HG03354 (cell line): ENCODE data around the gene ATP13A2.

Source experiments
- ATAC-seq: cut with Tn5 transposase; IDR thresholded peaks from one replicate; pipeline ENCODE4 v1.9.1; 2021; ENCODE audit warnings: mild to moderate bottlenecking; ENCODE audit not compliant: unreplicated experiment, poor library complexity, severe bottlenecking

Gene ATP13A2

DNA sequence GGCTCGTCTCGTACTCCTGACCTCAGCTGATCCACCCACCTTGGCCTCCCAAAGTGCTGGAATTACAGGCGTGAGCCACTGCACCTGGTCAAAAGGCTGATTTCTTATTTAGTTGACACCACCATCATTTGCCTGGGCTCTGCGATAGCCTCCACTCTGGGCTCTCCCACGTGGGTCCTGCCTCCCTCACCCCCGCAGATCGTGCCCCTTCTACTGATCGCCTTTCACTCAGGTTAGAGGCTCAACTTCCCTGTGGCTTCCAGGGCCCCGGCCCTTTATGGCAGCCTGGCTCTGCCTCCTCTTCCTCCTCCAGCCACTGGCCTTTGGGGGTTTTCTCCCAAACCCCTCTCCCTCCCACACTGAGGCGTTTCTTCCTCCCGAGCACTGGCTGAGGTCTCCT is 28.8 kb downstream of the ATP13A2 start:
- no peak for ATAC-seq

GRCh38 chr1:16981269-16981849 is 30.4 kb downstream of the ATP13A2 start:
- no peak for ATAC-seq

DNA sequence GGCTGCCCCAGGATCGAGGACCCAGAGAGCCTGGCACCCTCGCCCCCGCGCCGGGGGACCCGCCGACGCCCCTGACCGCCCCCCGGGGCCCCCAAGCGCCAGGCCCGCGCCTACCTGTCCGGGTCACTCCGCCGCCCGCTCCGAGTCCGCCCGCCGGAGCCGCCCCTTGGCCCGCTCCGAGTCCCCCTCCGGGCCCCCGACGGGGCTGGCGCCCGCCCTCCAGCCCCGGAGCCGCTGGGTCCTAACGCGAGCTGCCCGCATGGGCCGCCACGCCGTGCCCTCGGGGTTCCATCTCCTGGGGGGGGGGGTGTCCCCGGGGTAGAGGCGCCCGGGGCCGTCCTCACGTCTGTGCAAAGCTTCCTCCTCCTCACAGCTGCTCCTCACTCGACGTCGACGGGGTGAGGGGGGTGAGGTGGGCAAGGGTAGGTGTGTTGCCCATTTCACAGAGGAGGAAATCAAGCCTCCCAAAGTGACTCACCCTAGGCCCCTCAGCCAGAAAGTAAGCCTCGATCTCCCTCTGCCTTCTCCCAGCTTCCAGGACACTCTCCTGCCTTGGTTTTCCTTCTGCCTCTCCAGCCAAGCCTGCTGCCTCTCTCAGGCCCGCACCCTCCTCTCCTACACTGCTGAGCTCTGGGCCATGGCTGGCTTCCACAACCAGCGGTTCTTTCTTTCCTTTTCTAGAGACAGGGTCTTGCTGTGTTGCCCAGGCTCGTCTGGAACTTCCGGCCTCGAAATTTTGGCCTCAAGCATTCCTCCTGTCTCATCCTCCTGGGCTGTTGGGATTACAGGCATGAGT is 31.1 kb downstream of the ATP13A2 start, which contains the start of gene MFAP2:
Gene MFAP2, minus strand, starts transcription at position 148 of the 796 bp plus-strand sequence. CDS start 2,347 bp downstream, outside the sequence.
- no peak for ATAC-seq

DNA sequence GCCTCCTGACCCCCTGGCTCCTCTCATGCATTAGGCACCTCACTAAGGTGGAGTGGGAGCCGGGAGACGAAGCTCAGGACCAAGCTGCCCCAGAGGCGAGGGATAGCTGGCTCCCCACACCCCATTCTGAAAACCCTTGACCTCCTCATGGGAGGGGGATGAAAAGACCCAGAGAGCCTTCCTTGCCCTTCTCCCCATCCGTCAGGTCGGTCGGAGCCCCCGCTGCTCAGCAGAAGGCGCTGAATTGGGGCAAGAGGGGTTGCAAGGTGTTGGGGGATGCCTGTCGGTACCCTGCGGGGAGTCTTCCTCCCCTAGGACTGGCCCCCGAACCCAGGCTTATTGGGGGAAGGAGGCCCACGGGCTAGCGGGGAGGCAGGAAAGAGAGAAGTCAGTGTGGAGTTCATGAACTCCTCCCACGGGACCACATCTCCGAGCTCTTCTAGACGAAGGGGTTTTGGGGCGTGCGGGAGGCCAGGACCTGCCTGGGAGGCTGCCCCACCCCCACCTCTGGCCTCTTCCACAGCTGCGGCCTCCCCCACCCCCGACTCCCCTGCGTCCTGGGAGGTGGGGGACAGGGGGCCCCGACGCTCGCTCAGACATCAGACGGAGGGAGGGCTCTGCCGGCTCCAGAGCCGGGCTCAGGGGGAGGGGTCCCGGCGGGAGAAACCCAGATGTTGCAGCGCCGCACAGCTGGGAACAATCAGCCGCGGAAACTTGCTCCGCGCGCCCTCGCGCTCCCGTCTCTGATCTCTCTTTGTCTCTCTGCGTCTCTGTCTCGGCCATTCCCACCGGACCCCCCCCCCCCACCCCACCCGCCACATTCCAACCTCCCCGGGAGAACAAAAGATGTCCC is 32.0 kb downstream of the ATP13A2 start:
- no peak for ATAC-seq

DNA sequence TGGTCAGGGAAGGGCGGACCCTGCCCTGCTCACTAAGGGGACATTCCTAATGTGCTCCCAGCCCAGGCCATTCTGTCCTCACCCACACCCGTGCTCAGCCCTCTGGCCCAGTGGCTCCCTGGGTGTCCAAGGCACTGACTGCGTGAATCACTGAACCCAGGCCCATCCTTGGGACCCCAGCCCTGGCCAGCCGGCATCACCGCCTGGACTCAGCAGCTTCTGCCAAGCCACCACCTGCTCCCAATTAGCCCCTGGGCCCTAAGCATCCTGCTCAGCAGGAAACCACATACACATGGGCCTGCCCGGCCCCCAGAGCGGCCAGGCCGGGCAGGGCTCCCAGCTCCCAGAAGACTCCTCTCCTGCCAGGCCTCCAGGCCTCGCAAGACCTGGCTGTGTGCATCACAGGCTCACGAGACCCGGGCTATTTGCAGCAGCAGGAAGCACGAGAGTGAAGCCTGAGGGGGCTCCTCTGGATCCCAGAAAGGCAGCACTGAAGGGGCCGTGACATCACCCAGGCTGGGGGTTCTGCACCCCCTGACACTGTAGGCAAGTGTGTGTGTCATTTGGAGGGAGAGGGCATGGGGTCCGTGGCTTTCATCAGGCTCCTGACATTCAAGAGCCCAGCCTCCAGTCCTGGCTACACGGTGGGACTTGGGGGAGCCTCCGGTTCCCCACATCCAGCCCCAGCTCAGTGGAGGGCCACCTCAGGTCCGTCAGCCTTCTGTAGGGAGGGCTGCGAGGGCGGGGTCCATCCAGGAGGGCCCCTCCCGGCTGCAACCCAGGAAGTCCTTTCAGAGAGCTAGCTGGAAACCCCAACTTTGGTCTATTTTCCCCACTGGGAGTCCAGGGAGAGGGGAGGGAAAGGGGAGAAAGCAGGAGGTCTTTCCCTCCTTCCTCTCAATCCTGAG is 32.9 kb downstream of the ATP13A2 start:
- ATAC-seq: no peak

DNA sequence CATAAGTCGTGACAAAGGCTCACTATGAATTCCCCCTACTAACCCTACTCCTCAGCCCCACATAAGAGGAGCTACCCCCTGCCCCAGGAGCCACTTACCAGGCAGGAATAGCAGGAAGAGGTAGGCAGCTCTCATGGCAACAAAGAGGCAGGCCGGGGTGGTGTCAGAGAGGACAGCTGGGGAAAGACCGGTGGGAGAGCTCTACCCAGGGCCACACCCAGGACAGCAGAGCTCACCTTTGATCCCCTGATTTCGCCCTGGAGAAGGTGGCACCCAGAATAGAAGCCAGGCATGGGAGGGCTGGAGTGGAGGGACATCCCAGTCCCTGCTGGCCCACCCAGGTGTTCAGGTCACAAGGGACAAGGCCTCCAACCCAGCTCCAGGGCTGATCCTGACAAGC is 33.6 kb downstream of the ATP13A2 start:
- no peak for ATAC-seq

GRCh38 chr1:16977377-16977776 is 34.4 kb downstream of the ATP13A2 start:
- no peak for ATAC-seq

- no peak for ATAC-seq
Measured at GRCh38 chr1:16976966-16977365, 34.8 kb downstream of the ATP13A2 start.

DNA sequence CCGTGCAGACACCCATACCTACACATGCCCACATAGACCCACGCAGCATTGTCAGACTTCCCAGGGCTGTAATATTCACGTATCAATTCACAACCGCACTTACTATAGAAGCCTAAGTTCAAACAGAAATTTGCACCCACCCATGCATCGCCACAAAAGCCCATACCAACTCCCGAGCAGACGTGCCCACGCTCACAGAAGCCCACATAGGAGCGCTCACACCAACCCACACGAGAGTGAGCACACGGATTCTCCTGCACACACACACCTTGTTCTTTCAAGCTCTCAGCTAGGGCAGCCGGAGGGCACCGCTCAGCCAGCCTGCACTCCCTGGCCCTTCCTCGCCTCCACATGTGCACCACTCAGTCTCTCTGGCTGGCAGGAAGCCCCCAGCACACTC is 35.9 kb downstream of the ATP13A2 start:
- no peak for ATAC-seq

DNA sequence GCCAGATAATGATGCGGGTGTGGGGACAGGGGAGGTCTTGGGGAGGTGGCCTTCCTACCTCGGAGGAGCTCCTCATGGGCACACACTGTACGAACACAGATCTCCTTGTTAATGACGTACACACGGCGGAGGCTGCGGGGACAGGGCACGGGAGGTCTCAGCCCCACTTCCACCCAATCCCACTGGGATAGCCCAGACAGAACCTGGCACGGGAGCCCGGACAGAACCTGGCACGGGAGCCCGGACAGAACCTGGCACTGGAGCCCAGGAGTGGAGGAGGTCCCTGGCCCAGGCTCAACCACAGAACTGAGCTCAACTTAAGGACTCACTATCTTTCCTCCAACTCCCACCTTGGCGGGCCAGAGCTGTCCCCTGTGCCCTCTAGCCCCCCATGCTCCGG is 36.5 kb downstream of the ATP13A2 start:
- no peak for ATAC-seq

GRCh38 chr1:16973215-16973614 is 38.5 kb downstream of the ATP13A2 start:
- ATAC-seq: no peak

DNA sequence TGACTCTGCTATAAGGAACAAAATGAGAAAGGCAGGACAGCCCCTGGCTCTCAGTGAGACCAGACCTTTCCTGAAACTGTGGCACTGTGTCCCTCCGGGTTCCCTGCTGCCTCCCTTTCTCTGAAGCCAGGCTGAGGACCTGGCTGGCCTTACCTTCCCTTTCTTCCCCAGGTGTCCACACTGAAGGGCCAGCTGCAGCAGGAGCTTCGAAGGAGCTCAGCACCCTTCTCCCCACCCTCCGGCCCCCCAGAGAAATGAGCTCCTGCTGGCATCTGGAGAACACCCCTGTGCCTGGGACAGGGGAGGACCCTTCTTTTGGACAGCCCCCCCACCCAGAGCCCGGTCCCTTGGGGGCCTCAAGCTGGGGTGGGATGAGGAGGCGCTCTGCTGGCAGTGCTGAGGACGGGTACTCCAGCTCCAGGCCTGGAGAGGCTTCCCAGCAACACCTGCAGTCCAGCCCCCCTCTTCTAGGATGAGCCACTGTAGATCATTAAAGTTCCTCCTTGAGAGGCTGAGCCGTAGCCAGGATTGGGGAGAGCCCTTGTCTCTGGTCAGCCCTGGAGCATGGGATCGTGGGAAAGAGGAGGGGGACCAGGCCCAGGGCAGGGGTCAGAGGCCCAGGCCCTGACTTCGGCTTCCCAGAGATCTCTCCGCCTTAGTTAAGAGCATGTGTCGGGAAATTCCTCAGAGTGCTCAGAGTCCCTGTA is 39.4 kb downstream of the ATP13A2 start:
- ATAC-seq: no peak

DNA sequence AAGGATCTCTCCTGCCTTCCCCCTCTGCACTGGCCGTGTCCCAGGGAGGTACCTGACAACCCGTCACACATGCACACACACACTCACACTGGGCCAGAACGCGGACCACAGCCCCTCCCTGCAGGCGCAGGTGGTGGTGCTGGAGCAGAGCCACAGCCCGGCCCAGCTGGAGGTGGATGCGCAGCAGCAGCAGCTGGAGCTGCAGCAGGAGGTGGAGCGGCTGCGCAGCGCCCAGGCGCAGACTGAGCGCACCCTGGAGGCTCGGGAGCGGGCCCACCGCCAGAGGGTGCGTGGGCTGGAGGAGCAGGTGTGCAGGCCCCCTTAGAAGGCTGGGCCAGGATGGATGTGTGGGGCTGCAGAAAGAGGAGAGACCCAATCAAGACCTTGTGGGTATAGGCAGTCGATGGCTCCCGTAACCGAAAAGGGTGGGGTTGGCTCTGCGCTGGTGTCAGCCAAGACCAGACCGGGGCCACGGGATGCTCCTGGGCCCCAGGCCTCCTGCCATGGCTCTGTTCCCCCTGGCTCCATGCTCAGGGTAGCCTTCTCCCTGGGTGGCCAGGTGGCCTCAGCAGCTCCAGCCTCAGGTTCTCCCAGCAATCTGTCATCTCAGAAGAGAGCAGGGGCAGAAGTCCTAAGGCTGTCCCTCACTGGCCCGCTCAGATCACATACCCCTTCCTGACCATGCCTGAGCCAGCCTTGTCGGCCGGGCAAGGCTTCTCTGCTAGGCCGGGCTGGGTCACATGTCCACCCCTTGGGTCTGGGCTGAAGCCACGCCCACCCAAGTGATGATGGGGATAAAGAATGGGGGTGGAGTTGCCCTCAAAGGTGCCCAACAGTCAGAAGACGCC is 40.2 kb downstream of the ATP13A2 start:
- ATAC-seq: no peak

DNA sequence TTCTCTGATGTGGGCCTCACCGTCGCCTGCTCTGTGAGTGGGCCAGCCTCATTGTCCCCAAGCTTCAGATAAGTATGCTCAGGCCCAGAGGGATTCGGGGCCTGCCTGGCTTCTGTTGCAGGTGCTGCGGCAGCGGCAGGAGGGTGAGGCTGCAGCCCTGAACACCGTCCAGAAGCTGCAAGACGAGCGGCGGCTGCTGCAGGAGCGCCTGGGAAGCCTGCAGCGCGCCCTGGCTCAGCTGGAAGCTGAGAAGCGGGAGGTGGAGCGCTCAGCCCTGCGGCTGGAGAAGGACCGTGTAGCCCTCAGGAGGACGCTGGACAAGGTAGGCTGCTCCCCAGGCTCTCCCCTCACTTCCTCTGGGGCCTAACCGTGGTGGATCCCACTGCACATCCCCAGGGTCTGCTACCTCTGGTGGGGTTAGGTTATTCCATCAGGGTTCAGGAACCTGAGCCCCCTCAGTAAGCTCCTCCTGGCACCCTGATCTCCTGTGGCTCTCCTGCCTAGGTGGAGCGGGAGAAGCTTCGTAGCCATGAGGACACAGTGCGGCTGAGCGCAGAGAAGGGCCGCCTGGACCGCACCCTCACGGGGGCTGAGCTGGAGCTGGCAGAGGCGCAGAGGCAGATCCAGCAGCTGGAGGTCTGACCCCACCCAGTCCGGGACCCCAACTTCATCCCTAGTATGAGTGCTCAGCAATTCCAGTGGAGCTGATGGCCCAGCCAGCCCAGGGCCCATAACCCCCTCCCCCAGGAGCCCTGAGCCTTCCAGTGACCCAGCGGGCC is 41.4 kb downstream of the ATP13A2 start:
- ATAC-seq: no peak

DNA sequence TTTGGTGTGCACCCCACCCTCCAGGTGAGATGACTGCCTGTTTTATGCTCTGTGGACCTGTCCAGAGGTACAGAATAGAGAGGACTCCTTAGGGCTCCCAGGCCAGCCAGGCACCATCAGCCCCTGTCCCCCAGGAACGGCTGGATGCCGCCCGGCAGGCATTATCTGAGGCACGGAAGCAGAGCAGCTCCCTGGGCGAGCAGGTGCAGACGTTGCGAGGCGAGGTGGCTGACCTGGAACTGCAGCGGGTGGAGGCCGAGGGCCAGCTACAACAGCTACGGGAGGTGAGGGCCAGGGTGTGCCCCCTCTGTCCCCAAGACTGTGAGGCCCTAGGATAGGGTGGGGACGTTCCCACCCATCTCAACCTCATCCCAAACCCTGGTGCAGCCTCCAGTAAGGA is 42.1 kb downstream of the ATP13A2 start:
- no peak for ATAC-seq

- ATAC-seq: no peak
Measured at GRCh38 chr1:16969057-16969611, 42.6 kb downstream of the ATP13A2 start.

DNA sequence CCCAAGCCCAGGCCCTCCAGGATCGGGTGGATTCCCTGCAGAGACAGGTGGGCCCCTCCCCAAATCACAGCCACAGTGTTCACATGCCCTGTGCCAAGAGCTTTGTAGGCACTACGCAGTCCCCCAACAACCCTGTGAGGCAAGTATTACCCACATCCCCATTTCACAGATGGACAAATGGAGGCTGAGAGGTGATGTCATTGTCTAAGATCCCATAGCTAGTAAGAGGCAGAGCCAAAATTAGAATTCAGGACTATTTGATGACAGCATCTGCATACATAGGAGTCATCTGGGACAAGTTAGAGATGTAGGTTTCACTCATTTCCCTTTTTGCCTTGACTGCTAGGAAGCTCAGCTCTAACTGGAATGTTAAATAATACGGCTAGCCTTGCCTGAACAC is 43.4 kb downstream of the ATP13A2 start:
- ATAC-seq: no peak
